ENCODE measurements around the gene CRACR2A. TPM values are rescaled to one million over a fixed set of nuclear protein-coding genes. Genes with fewer than 3 reads are reported as not detected.

CRACR2A gene
- total and polyA plus RNA-seq, 5 donors from 2014 or later = 8.2 to 42.9 (median 12.0) TPM

DNA sequence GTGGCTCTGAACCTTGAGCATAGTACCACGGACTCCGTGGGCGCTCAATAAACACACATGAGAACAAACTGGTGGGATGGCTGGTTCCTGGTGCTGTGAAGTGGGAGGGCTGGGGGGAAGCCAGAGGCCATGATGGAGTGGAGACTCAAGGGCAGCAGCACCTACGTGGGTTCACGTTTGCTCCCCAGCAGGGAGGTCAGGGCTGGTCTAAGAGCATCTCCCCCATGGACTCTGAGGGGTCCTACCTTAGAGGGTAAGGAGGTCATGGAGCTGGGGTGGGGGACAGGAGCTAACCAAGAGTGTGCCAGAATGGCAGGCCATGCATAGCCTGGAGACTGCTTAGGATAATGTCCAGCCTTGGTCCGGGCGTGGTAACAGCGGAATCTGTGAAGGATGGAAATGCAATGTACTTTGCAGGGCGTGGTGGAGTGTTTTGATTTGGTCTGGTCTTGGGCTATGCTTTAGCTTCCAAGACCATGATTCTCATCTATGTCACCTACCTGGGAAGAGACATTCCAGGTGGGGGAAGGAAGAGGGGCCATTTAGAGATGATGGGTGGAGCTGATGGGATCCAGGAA is 158.9 kb downstream of the CRACR2A start:
- DNase-seq (no peak), ATAC-seq (ENCODE audit: low read depth in 2 of 2) (no peak)
- Histone ChIP-seq H3K9me3 (ENCODE audit: control insufficient read depth in 2 of 2, low read length in 2 of 2) (no peaks in the 10 kb centered on the region), H3K36me3 (ENCODE audit: control insufficient read depth, insufficient read depth, low read length) (no peaks in the 10 kb centered on the region), H3K4me1 (ENCODE audit: control insufficient read depth, insufficient read depth, low read length, poor library complexity, severe bottlenecking) (no peaks in the 10 kb centered on the region), H3K27ac (ENCODE audit: insufficient read depth, low read length, poor library complexity, severe bottlenecking) (no peak overlapping the region), H3K4me3 (ENCODE audit: low read depth, low read length) (no peak overlapping the region), H3K27me3 (ENCODE audit: control insufficient read depth, insufficient read depth, low read length) (no peaks in the 10 kb centered on the region)
- peaks cover 0 to 6% (median 0%) of the 10 kb centered on the region in 7 donors for H3K9me3 Mint-ChIP-seq
- H3K36me3 Mint-ChIP-seq = no peaks in the 10 kb centered on the region
- peaks cover 13% of the 10 kb centered on the region for H3K27me3 Mint-ChIP-seq
- no peak overlapping the region for H3K27ac Mint-ChIP-seq
- H3K4me3 Mint-ChIP-seq = no peak overlapping the region
- no peaks in the 10 kb centered on the region for H3K4me1 Mint-ChIP-seq

DNA sequence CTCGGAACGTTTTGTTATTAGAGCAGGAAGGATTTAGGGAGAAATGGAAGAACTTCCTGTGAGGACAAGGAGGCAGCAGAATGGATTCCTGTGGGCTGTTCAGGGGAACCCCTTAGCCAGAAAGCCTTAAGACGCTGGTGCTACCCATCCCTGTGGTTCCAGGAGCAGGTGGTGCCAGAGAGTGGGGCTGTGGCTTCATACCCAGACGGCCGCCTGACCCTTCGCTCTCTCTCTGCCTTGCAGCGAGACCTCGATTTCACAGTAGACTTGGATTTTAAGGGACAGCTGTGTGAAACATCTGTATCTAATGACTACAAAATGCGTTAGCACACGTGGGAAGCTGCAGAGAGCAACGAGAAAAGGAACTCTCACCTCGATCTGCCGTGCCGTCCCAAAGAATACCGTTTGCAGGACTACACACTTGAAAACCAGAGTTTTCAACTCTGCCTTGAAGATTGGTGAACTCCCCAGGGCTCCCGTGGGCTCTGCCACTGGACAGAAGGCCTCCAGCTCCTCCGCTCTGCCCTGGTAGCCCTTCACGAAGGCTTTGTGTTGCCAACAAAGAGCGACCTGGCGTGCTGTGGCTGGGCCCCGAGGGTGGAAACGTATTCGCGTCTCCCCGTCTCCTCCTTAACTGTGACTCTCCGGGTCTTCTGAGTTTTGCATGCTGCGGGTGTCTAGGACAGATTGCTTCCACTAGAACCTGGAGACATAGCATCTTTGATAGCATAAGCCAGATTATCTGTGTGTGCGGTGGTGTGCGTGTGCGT is 159.9 kb downstream of the CRACR2A start:
- no peaks in the 10 kb centered on the region for H3K36me3 ChIP-seq (ENCODE audit: control insufficient read depth, insufficient read depth, low read length)
- H3K27ac ChIP-seq (ENCODE audit: insufficient read depth, low read length, poor library complexity, severe bottlenecking) = no peak overlapping the region
- no peaks in the 10 kb centered on the region for H3K27me3 ChIP-seq (ENCODE audit: control insufficient read depth, insufficient read depth, low read length)
- Mint-ChIP-seq H3K4me3 (no peak overlapping the region), H3K9me3 (peaks cover 0 to 6% (median 0%) of the 10 kb centered on the region in 7 donors), H3K27ac (no peak overlapping the region), H3K36me3 (no peaks in the 10 kb centered on the region), H3K4me1 (no peaks in the 10 kb centered on the region), H3K27me3 (peaks cover 13% of the 10 kb centered on the region)
- H3K9me3 ChIP-seq (ENCODE audit: control insufficient read depth in 2 of 2, low read length in 2 of 2) = no peaks in the 10 kb centered on the region
- H3K4me1 ChIP-seq (ENCODE audit: control insufficient read depth, insufficient read depth, low read length, poor library complexity, severe bottlenecking) = no peaks in the 10 kb centered on the region
- no peak overlapping the region for H3K4me3 ChIP-seq (ENCODE audit: low read depth, low read length)
- no peak for ATAC-seq (ENCODE audit: low read depth in 2 of 2)
- no peak for DNase-seq

DNA sequence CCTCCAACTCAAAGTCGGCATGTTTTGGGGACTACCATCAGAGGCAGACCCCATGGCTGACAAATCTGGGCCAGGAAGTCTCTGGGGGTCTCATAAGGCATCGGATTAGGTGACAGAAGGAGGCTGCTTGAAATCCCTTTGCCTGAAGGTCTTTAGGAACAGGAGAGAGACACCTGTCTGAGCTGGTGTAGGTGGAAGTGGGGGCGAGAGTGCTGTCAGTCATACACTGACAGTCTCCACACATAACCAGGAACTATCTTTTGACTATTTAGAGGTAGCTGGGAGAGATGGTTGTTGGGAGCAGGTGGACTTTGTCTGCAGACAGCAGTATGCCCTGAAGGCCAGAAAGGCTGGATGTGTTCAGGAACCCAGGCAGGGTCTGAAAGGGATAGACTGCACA is 163.2 kb downstream of the CRACR2A start:
- no peaks in the 10 kb centered on the region for H3K36me3 Mint-ChIP-seq
- no peaks in the 10 kb centered on the region for H3K4me1 Mint-ChIP-seq
- Histone ChIP-seq H3K36me3 (ENCODE audit: control insufficient read depth, insufficient read depth, low read length) (no peaks in the 10 kb centered on the region), H3K4me3 (ENCODE audit: low read depth, low read length) (no peak overlapping the region), H3K27ac (ENCODE audit: insufficient read depth, low read length, poor library complexity, severe bottlenecking) (no peak overlapping the region), H3K27me3 (ENCODE audit: control insufficient read depth, insufficient read depth, low read length) (no peaks in the 10 kb centered on the region), H3K4me1 (ENCODE audit: control insufficient read depth, insufficient read depth, low read length, poor library complexity, severe bottlenecking) (no peaks in the 10 kb centered on the region), H3K9me3 (ENCODE audit: control insufficient read depth in 2 of 2, low read length in 2 of 2) (no peaks in the 10 kb centered on the region)
- no peak overlapping the region for H3K27ac Mint-ChIP-seq
- H3K9me3 Mint-ChIP-seq = peaks cover 0 to 8% (median 0%) of the 10 kb centered on the region in 7 donors
- no peak overlapping the region for H3K4me3 Mint-ChIP-seq
- no peak for ATAC-seq (ENCODE audit: low read depth in 2 of 2)
- DNase-seq = no peak
- peaks cover 13% of the 10 kb centered on the region for H3K27me3 Mint-ChIP-seq

DNA sequence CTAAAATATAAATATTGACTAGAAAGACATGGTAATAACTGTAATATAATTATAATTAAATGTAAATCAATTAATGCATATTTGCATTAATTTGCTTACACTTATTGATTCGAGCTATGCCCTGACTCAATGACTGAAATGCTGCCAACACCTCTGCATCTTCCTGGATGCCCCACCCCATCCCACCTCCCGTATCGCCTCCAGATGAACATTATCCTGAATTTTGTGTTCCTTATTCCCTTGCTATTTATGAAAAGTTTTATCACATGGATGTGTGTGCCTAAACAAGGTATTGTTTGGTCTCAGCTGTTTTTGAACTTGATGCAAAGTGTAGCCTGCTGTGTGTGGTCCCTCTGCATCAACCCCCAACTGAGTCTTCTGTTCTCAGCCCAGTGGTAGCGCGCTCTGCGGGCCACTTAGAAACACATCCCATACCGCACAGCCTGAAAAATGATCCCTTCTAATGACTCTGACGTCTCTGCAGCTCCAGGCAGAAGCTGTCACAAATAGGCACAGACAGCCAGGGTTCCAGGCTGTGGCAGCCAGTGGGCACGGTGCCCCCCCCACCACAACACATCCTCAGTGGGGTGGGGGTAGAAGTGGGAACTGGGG is 165.4 kb downstream of the CRACR2A start:
- no peak for DNase-seq
- H3K27ac Mint-ChIP-seq = no peak overlapping the region
- no peak overlapping the region for H3K4me3 ChIP-seq (ENCODE audit: low read depth, low read length)
- no peaks in the 10 kb centered on the region for H3K27me3 ChIP-seq (ENCODE audit: control insufficient read depth, insufficient read depth, low read length)
- no peak overlapping the region for H3K27ac ChIP-seq (ENCODE audit: insufficient read depth, low read length, poor library complexity, severe bottlenecking)
- H3K9me3 ChIP-seq (ENCODE audit: control insufficient read depth in 2 of 2, low read length in 2 of 2) = no peaks in the 10 kb centered on the region
- H3K9me3 Mint-ChIP-seq = peaks cover 0 to 10% (median 0%) of the 10 kb centered on the region in 7 donors
- H3K36me3 Mint-ChIP-seq = no peaks in the 10 kb centered on the region
- H3K4me1 ChIP-seq (ENCODE audit: control insufficient read depth, insufficient read depth, low read length, poor library complexity, severe bottlenecking) = no peaks in the 10 kb centered on the region
- H3K4me1 Mint-ChIP-seq = no peaks in the 10 kb centered on the region
- peaks cover 4% of the 10 kb centered on the region for H3K27me3 Mint-ChIP-seq
- ATAC-seq (ENCODE audit: low read depth in 2 of 2) = no peak
- H3K4me3 Mint-ChIP-seq = no peak overlapping the region
- no peaks in the 10 kb centered on the region for H3K36me3 ChIP-seq (ENCODE audit: control insufficient read depth, insufficient read depth, low read length)

DNA sequence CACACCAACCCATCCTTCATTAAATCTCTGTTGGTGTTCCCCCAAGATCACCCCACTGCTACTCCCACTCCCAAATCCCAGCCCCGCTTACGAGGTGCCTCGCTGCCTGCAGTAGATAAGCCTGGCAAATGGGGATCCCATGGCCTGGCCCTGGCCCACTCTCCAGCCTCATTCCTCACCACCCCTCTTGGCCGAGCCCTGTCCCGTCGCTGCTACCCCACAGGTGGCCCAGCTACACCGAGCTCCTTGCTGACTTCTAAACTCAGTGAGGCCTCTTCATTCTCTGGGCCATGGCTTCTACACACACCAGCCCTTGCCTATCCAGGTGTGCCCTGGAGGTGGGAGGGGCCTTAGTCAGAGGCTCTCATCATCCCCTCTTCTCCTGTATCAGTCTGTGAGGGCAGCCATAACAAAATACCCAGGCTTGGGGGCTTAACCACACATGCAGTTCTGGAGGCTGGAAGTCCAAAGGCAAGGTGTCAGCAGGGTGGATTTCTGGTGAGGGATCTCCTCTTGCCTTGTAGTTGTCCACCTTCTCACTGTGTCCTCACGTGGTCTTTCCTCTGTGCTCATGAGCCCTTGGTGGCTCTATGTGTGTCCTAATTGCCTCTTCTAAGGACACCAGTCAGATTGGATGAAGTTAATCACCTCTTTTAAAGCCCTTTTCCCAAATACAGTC is 169.1 kb downstream of the CRACR2A start:
- H3K4me1 ChIP-seq (ENCODE audit: control insufficient read depth, insufficient read depth, low read length, poor library complexity, severe bottlenecking) = no peaks in the 10 kb centered on the region
- DNase-seq (no peak), ATAC-seq (ENCODE audit: low read depth in 2 of 2) (no peak)
- Mint-ChIP-seq H3K27ac (peak overlapping the region in 1 of 3 donors; percentile 80), H3K27me3 (peaks cover 5% of the 10 kb centered on the region), H3K36me3 (no peaks in the 10 kb centered on the region), H3K4me1 (no peaks in the 10 kb centered on the region), H3K9me3 (peaks cover 0 to 6% (median 0%) of the 10 kb centered on the region in 7 donors), H3K4me3 (no peak overlapping the region)
- no peaks in the 10 kb centered on the region for H3K9me3 ChIP-seq (ENCODE audit: control insufficient read depth in 2 of 2, low read length in 2 of 2)
- H3K27me3 ChIP-seq (ENCODE audit: control insufficient read depth, insufficient read depth, low read length) = no peaks in the 10 kb centered on the region
- H3K27ac ChIP-seq (ENCODE audit: insufficient read depth, low read length, poor library complexity, severe bottlenecking) = no peak overlapping the region
- no peak overlapping the region for H3K4me3 ChIP-seq (ENCODE audit: low read depth, low read length)
- H3K36me3 ChIP-seq (ENCODE audit: control insufficient read depth, insufficient read depth, low read length) = no peaks in the 10 kb centered on the region

DNA sequence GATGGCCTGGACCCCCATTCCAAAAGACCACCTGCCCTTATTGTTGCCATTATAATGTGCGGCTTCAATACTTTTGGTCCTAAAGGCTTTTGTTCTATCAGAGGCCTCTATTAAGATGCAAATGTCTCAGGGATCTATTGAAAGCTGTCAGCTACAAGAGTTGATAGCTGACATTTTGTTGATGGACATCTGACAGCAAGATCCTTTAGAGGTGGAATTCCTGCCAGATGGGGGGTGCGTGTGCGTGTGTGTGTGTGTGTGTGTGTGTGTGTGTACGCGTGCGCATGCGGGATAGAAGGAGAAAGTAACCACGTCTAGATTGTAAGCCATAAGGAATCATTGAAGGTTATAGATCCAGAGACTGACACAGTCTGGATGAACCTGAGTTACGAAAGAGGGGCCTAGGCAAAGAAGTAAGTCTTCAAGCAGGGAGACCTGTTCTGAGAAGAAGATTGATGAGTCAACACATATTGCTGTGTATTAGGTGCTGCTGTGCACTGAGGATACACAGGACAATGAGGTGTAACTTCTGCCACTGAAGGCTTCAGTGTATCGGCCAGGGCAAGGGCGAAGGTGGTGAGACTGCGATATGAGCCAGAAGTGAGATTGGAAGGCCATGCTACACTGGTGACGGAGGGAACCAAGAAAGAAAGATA is 172.7 kb downstream of the CRACR2A start:
- Mint-ChIP-seq H3K4me3 (no peak overlapping the region), H3K27me3 (peaks cover 12% of the 10 kb centered on the region), H3K27ac (no peak overlapping the region), H3K4me1 (no peaks in the 10 kb centered on the region), H3K9me3 (peaks cover 0 to 5% (median 0%) of the 10 kb centered on the region in 7 donors), H3K36me3 (no peaks in the 10 kb centered on the region)
- DNase-seq (no peak), ATAC-seq (ENCODE audit: low read depth in 2 of 2) (no peak)
- Histone ChIP-seq H3K4me3 (ENCODE audit: low read depth, low read length) (no peak overlapping the region), H3K27ac (ENCODE audit: insufficient read depth, low read length, poor library complexity, severe bottlenecking) (no peak overlapping the region), H3K4me1 (ENCODE audit: control insufficient read depth, insufficient read depth, low read length, poor library complexity, severe bottlenecking) (no peaks in the 10 kb centered on the region), H3K36me3 (ENCODE audit: control insufficient read depth, insufficient read depth, low read length) (no peaks in the 10 kb centered on the region), H3K9me3 (ENCODE audit: control insufficient read depth in 2 of 2, low read length in 2 of 2) (no peaks in the 10 kb centered on the region), H3K27me3 (ENCODE audit: control insufficient read depth, insufficient read depth, low read length) (no peaks in the 10 kb centered on the region)

DNA sequence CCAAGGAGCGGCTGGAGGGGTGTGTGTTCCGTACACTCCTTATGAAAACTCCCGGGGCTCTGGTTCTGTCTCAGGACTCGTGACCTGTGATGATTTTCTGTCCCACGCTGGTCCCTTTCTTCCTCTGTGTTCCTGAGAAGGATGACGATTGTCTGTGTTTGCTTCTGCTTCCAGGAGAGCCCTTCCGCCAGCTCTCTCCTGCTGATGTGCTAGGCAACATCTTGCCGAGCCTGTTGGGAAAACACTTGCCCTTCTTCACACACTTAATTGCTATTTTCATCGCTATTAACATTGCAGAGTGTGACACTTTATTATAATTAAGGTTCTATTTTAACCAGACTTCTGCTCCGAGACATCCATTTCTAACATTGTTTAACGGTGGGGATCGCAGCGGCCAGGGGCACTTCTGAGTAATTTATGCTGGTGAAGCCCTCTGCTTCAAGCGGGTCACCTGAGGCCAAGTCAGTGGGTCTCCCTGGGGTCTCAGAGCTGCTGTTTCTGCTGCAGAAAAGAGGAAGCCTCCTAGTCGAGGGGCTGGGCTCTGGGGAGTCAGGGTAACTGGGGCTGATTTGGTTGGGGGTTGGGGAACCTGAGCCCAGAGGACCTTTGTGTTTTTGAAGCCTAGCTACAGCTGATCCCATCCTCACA is 173.3 kb downstream of the CRACR2A start:
- H3K27ac ChIP-seq (ENCODE audit: insufficient read depth, low read length, poor library complexity, severe bottlenecking) = no peak overlapping the region
- no peak for ATAC-seq (ENCODE audit: low read depth in 2 of 2)
- H3K4me1 ChIP-seq (ENCODE audit: control insufficient read depth, insufficient read depth, low read length, poor library complexity, severe bottlenecking) = no peaks in the 10 kb centered on the region
- DNase-seq = no peak
- no peak overlapping the region for H3K4me3 Mint-ChIP-seq
- H3K27me3 Mint-ChIP-seq = peaks cover 12% of the 10 kb centered on the region
- H3K4me3 ChIP-seq (ENCODE audit: low read depth, low read length) = no peak overlapping the region
- no peaks in the 10 kb centered on the region for H3K9me3 ChIP-seq (ENCODE audit: control insufficient read depth in 2 of 2, low read length in 2 of 2)
- H3K9me3 Mint-ChIP-seq = peaks cover 0 to 4% (median 0%) of the 10 kb centered on the region in 7 donors
- no peaks in the 10 kb centered on the region for H3K36me3 ChIP-seq (ENCODE audit: control insufficient read depth, insufficient read depth, low read length)
- H3K36me3 Mint-ChIP-seq = no peaks in the 10 kb centered on the region
- H3K4me1 Mint-ChIP-seq = no peaks in the 10 kb centered on the region
- H3K27me3 ChIP-seq (ENCODE audit: control insufficient read depth, insufficient read depth, low read length) = no peaks in the 10 kb centered on the region
- H3K27ac Mint-ChIP-seq = no peak overlapping the region

Measured in CD4-positive, CD25-positive, alpha-beta regulatory T cell (primary cell).